GM12873 (cell line): ENCODE results near the gene RRM2.
A peak's percentile ranks its signal among the peaks of the same experiment; 100 is the strongest.

Experiments
- CTCF ChIP-seq: IDR thresholded peaks from 2 replicates; pipeline ENCODE4 v1.5.1; 2012; ENCODE audit warnings: low read depth, mild to moderate bottlenecking, moderate library complexity, low read length, control low read depth; ENCODE audit not compliant: insufficient read depth; ENCODE audit errors: missing control alignments

The RRM2 gene

GRCh38 chr2:10084223-10084865 lies 38.2 kb upstream of the RRM2 start:
- no peak for TF ChIP-seq CTCF

- no peak for TF ChIP-seq CTCF
Measured at GRCh38 chr2:10085043-10085667, 37.4 kb upstream of the RRM2 start.

DNA sequence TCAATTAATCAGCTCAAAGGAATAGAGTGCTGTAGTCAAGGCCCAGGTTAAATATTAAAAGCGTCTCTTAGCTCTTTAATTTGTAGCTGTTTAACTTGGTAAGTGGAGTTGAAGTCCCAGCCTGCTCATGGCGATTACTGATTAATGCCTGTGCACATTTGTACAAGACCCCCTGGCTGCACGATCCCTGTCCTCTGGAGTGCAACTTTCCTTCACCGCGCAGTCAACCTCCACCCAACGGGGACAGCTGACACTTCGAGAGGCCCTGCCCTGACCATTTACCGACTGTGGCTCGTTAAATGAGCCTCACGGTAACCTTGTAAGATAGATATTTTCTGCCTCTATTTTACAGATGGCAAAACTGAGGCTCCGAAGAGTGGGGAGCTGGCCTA lies 36.9 kb upstream of the RRM2 start:
- TF ChIP-seq CTCF, result no peak

GRCh38 chr2:10086950-10087349 lies 35.6 kb upstream of the RRM2 start:
- no peak for TF ChIP-seq CTCF

GRCh38 chr2:10087360-10087759 lies 35.2 kb upstream of the RRM2 start:
- TF ChIP-seq CTCF, result no peak

DNA sequence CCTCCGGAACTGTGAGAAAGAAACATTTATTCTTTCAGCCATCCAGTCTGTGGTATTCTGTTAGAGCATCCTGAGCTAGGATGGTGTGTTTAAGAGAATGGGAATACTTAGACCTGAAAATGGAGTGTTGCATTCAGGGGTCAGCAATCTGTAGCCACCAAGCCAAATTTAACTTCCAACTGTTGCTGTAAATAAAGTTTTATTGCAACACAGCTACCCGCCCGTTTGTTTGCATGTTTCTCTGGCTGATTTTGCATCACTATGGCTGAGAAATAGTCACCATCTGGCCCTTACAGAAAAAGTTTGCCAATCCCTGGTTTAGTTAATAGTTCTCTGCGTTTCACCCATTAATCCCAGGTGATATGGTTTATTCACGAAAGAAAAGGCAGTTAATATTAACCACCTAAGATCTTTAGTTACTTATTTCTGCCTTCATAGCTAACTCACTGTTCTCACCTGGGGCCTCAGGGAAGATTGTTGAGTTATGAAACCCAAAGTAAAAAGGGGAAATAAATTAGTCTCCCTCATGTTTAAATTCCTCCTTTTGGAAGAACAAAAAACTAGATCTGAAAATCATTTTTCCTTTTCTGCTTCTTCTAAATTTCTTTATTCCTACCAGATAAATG lies 32.9 kb upstream of the RRM2 start:
- no peak for TF ChIP-seq CTCF

- TF ChIP-seq CTCF, result peak; percentile 4
Measured at GRCh38 chr2:10091182-10091888, 31.2 kb upstream of the RRM2 start.
